ENCODE results near the gene TGFB1.

Gene TGFB1

DNA sequence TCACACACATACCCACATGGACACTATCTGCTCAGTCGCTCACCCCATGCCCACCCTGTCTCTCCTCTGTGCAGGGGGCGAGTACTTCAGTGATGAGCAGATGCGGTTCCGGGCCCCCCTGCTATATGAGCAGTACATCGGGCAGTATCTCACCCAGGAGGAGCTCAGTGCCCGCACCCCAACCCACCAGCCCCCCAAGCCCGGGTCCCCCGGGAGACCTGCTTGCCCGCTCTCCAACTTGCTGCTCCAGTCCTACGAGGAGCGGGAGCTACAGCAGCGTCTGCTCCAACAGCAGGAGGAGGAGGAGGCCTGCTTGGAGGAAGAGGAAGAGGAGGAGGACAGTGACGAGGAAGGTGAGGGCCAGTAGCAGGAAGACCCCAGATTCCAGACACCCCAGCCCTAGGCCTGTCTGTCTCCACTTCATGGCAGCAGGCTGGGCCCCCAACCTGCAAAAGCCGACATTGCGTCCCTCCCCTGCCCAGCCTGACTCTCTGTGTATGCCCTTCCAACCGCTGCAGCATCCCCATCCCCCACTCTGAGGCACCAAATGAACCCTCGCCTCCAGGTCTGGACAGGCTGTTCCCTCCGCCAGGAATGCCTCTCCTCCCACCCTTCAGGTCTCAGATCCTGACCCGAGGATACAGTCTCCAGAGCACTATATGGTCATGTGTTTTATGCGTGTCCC, 34.1 kb downstream of the TGFB1 start:
- no peak for DNase-seq

DNA sequence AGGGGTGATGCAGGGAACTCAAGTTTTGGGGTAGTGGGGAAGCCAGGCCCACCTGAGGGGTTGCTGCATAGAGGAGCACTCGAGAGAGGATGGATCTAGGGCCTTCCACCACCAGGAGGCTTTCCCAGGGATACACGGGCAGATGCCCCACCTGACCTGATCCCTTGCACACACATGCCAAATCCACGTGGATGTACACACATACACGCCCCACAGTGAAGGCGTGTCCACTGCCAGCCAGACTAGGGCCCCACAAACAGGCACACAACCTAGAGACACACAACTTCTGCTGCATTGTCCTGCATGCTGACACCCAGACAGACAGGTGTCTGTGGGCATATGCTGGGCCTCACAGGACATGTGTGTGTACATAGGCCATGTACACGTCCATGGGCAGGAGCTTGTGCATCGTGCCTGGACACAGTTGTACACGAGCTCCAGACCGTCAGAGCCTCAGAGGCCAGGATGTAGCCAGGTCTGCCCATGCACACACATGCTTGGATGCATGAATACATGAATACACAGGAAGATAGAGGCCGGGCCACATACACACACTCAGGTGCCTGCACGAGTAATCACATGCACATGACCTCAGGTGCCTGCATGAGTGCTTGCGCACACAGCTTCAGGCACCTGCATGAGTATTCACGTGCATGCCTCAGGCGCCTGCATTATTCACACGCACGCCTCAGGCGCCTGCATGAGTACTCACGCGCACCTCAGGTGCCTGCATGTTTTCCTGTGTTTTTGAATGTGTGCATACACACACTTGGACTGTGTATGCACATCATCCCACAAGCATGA, 34.8 kb downstream of the TGFB1 start:
- no peak for DNase-seq

DNA sequence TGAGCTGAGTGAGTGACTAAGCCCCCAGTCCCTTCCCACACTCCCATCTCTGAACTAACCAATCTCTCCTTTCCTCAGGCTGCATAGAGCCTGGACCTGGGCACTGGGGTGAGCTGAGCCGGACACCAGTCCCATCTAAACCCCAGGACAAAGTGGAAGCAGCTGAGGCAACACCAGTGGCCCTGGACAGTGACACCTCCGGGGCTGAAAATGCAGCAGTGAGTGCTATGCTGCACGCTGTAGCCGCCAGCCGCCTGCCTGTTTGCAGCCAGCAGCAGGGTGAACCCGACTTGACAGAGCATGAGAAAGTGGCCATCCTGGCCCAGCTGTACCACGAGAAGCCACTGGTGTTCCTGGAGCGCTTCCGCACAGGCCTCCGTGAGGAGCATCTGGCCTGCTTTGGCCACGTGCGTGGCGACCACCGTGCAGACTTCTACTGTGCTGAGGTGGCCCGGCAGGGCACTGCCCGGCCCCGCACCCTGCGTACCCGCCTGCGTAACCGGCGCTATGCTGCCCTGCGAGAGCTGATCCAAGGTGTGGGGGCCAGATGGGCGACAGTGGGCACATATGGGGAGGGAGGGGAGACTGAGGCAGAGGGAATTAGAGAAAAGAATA, 37.3 kb downstream of the TGFB1 start:
- DNase-seq = no peak

DNA sequence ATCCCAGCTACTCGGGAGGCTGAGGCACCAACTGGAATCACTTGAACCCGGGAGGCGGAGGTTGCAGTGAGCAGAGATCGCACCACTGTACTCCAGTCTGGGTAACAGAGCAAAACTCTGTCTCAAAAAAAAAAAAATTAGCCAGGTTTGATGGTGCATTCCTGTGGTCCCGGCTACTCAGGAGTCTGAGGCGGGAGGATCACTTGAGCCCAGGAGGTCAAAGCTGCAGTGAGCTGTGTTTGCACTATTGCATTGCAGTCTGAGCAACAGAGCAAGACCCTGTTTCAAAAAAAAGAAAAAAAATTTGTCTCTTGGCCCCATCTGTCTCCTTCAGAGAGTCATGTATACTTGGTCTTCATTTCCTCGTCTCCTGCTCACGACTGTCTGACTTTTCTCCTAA, 42.1 kb downstream of the TGFB1 start:
- DNase-seq = no peak

DNA sequence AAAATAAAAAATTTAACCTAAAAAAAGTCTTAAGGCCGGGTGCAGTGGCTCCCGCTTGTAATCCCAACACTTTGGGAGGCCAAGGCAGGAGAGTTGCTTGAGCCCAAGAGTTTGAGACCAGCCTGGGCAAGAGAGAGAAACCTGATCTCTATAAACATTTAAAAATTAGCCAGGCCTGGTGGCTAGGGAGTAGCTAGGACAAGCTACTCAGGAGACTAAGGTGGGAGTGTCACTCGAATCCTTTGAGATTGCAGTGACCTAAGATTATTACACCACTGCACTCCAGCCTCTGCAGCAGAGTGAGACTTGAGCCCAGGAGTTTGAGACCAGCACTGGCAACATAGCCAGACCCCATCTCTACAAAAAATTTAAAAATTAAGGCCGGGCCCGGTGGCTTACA, 42.6 kb downstream of the TGFB1 start:
- no peak for DNase-seq

DNA sequence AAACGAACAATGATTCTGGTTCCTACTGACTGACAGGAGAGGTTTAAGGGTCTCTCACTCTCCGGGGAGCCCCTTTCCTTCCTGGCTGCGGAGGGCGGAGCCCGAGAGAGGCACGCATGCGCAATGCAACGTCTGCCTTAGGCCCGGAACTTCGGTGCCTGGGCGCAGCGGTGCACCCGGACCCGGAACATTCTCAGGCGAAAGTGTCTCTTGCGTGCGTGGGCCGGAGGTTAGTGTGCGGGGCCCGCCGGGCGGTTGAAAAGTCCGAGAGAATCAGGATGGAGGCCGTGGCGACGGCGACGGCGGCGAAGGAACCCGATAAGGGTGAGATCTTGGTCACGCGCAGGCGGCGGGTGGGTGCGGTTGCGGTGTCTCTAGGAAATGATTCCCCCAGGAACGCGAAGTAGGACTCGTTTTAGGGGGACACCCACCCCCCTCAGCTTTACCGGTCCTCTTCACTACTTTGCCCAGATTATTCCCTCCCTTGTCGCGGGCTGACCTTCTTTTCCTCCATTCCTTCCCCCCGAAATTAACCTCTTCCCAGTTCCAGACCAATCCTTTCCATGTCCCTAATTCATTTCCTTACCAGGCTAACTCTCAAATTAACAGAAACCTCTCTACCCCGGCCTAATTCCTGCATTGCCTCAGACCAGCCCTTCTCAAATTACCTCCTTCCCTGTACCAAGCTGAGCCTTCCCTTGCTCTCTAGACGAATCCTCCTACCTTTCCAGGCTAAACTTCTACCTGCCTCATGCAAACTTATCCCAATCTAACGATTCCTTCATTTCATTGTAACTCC, 43.5 kb downstream of the TGFB1 start, which contains the start of gene CCDC97:
CCDC97 (plus strand) TSS at position 140 of the 799 bp plus-strand sequence; CDS start at position 279, 139 bp downstream.
- DNase-seq = peak; percentile 73 to 85 (median 81)

DNA sequence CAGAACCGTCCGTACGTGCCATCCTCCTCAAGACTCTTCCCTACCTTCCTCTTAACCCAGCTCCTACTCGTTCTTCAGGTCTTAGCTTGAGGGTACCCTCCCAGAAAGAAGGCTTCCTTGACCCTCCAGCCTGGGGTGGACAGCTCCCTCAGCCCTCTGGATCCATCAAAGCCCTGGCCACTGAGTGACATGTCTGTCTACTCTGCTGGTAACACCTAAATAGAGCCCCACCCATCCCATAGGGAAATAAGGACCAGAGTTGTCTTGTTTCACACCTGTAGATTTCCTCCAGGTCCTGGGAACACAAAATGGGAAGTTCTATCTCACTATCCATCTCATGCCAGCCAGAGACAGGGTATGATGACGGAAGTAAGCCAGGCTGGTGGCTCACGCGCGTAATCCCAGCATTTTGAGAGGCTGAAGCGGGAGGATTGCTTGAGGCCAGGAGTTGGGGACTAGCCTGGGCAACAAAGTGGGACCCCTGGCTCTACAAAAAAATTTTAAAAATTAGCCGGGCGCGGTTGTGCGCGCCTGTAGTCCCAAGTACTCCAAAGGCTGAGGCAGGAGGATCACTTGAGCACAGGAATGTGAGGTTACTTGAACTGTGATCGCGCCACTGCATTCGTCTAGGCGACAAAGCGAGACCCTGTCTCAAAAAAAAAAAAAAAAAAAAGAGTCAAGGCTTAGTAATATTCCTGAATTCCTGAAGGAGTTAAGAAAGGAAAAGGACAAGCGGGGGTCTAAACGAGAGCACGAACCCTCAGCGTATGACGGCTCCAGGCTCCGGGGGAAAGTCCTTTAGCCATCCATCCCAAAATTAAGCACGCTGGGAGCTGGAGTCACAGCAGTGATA, 44.3 kb downstream of the TGFB1 start:
- DNase-seq = no peak

DNA sequence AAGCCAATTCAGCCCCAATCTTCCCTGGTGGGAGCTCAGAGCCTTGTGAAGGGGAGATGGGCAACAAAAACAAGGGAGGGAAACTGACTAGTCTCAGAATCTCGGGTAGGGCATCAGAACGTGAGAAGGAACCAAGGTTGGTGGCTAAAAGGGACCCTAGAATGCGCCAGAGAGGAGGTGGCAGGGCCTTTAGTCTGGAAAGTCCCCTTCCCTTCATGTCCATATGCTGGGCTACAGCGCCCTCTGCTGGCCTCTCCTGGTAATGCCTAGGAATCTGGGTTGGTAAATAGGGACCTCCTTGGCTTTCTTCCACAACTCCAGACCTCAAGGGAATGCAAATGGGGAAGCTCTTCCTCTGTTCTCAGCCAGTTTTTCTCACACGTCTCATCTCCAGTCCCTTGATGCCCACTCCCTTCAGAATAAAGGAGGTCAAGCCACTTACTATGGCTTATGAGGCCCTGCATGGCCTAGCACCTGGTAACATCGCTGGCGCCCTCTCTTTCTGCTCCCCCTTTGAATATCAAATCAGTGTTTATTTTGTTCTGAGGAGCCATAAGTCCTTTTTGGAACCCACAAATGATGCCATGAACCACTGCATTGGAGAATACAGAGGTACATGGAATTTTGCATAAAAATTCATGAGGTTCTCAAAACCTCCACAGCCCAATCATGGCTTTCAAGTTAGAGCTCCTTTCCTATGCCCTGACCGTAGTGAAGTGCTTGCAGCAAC, 45.1 kb downstream of the TGFB1 start:
- peak; percentile 93 to 96 (median 96) for DNase-seq

DNA sequence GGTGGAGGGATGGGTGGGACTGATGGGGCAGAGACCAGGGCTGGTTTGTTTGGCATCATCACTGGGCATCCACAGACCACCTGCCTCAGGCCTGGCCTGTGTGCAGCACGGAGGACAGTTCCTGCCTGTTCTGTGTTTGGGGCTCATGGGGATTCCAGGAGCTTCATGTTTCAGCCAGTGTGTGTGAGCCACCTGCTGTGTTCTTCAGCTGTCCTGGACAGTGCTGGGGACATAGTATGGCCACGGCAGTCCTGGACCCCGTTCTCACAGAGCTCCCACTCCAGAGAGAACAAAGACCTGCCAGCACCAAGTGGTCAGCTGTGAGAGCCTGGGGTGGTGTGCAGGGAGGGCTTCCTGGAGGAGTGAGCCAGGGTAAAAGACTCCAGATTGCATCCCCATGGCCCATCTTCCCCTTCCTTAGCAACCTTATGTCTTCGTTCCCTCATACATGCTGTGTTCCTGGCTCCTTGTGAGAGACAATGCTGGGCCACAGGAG, 45.7 kb downstream of the TGFB1 start:
- no peak for DNase-seq

DNA sequence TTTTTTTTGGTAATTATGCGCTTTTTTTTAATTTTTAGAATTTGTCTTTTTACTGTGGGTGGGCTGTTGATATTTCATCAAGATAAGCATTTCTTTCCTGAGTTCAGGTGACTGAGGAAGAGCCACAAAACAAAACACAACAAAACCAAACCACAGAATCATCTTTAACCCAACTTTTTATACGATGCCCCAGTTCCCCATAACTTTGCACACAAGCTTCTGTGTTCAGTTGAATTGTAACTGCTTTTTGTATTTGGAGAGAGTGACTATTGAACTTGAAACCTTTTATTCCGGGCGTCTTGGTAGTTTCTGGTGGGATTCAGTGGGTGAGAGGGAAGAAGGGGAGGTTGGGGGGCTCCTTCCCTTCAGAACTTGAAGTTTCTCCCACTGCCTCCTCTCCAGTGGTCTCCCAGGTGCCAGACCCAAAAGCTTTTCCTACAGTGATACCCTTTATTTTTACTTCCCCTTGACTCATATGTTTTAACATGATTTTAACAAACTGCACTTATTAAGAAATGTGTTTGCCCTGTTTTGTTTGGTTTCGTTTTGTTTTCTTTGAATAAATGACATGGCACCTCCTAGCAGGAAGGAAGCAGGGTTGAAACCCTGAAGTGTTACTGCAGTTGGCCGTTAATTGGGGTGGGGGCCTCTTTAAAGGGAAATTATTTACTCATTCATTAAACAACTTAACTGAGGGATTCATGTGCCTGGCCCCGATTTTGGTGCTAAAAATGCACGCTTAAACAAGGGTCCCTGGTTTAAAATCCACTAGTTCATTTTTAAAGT, 46.4 kb downstream of the TGFB1 start:
- DNase-seq = no peak

DNA sequence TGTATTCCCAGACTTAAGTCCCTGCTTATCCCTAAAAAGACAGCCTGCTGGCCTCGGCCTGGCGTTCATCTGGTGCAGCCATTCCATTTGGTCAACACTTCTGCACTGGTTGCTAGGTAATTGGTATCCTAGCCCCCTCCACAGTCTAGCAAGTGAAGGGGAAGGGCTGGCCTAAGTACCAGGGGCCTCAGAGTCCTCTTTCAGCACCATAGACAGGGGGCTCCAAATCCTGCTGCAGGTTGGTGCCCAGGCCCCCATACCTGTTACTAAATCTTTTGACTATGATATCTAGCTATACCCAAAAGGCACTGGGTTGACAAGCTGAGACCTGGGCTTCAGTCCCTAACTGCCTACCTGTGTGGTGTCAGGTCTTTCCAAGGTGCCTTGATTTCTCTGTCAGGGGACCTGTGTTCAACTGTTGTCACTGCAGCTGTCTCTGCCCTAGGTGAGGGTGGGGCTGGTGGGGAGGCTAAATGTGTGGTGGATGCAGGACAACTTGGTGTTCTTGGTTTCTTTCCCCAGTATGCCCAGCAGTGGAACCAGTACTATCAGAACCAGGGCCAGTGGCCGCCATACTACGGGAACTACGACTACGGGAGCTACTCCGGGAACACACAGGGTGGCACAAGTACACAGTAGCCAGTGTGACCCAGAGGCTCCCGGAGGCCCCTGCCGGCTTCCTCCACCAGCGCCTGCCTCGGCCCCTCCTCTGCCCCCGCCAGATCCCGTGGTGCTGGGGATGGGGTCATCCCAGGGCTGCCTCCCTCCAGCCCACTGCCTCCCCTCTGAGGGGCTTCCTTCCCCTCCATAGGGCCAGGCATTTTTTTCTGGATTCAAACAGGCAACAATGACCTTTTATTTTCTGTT, 47.6 kb downstream of the TGFB1 start:
- no peak for DNase-seq

DNA sequence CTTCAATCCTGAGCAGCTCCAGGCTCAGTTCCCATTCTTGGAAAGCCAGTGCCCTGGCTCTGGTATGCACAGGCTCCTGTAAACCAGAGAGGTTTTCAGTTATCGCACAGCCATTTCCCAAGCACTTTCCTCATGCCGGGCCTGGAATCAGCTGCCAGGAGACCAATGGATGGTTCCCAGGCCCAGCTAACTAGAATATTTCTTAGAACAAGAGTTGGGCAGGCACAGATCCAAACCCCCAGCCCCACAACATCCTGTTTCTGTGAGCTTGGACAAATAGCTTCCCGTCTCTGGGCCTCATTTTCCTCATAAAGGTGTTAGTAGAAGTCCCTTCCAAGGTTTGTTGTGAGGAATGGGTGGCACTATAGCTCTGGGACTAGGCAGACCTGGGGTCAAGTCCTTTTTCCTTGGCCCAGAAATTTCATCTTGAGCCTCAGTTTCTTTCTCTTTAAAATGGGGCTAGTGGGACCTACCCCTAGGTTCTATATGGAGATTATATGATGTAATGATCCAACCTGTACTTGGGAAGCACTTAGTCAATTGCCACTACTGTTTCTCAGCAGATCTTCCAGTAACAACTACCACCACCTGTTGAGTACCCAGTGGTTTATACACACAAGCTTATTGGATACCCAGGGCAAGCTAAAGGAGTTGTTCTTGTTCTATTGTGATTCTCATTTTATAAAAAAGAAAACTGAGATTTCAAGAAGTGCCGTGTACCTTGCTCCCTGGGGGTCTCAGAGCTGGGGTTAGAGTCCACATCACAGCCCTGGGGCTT, 48.8 kb downstream of the TGFB1 start:
- DNase-seq = no peak

DNA sequence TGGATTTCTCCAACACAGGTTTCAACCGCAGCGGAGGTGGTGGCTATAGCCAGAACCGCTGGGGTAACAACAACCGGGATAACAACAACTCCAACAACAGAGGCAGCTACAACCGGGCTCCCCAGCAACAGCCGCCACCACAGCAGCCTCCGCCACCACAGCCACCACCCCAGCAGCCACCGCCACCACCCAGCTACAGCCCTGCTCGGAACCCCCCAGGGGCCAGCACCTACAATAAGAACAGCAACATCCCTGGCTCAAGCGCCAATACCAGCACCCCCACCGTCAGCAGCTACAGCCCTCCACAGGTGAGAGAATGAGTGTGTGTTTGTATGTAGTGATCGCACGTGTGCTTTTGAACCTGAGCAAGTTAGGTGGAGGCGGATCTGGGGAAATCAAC, 49.8 kb downstream of the TGFB1 start:
- DNase-seq = no peak

DNA sequence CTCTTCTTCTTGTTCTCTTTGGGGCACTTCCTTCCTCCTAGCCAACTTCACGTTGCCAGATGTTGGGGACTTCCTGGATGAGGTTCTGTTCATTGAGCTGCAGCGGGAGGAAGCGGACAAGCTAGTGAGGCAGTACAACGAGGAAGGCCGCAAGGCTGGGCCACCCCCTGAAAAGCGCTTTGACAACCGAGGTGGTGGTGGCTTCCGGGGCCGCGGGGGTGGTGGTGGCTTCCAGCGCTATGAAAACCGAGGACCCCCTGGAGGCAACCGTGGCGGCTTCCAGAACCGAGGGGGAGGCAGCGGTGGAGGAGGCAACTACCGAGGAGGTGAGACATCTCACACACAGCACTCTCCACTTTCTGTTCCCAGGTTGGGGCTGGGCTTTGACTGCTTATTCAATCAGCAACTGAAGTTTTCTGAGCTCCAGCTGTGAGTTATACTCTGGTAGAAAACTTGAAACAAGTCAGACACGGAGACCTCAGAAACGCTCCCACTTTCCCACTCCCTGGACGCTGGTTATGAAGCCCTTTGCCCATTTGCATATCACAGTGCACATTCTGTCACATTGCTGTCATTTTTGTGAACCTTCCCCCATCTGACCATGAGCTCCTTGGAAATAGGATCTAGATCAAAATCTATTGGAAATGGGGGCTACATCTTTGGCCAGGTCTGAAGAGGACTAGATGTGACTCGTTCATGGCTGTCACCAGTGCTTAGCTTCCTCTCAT, 50.9 kb downstream of the TGFB1 start:
- peak in 2 of 4 experiments; percentile 27 to 45 for DNase-seq

DNA sequence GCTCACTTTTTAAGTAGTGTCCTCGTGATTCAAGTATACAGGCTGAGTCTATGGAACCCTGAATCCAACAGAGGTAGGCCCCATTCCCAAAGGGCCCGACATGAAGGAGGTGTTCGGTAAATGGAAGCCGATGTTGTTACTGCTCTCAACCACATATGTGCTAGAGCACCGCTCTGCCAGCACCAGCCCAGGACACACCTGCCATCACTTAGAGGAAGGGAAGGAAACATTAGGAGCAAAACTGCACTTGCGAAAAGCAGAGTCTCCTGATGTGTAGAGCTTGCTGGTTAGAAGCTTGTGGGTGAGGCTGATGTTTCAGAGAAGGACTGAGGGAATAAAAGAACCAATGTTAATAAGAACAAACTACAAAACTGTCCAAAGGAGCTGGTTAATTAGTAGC, 53.2 kb downstream of the TGFB1 start:
- no peak for DNase-seq

DNA sequence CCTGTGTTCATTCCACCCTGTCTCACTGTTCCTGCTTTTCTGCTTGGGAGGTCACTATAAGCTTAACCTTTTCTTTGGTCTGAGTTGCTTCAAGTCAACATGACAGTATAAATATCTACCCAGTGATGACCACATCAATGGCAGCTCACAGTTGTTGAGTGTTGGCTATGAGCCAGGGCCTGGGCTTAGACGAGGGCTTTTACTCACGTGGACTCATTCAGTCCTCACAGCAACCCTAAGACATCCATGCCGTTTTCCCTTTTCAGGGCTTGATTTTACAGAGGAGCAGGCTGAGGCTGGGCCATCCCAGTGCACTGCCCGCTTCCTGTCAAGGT, 54.0 kb downstream of the TGFB1 start:
- peak in 1 of 4 experiments; percentile 34 for DNase-seq

DNA sequence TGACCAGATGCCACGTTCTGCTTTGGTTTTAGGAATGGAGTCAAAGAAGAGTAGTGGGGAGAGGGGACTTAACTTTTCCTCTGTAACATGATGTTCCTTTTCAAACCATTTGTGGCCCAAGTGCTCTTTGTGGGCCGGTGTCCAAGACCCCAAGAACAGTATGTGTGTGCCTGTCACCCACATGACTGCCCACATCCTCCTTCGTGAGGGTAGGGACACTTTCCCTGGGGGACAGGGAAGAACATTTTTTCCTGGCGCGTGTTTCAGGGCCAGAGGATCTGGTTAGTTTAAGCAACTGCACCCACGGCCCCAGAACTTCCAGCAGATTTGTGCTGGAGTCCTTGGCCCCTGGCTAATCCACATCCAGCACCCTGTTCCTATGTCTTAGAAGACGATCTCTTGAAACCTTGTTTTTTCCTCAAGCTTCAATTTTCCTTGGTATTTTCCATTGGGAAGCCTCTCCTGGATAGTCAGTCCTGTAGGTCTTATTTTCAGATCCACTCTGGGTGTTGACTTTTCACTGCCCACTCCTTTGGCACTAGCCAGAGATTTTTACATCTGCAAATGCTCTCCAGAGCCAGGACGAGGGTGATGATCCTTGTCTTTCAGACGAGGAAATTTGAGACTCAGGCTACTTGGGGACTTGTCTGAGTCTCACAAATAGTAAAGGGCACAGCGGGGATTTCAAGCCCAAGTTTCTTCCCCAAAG, 54.5 kb downstream of the TGFB1 start:
- DNase-seq = no peak

Measured in activated naive CD4-positive, alpha-beta T cell (primary cell).